Astrocyte of the spinal cord (primary cell): ENCODE results near the gene NRM.
"Not testable (repeated sequence)": the region's sequence is repeated elsewhere in the genome, so short reads cannot be mapped to it uniquely, and the experiment has no call there.

Experiments
- DNase-seq: peaks from one replicate; pipeline ENCODE4 v3.0.0; 2011; ENCODE audit warnings: low read depth, low spot score
- H3K4me3 ChIP-seq: 2 replicates; pipeline ENCODE4 v1.5.1; 2011; ENCODE audit warnings: low read depth, mild to moderate bottlenecking, low read length, moderate library complexity
- in situ Hi-C: cut with HindIII; loops from 2 replicates; pipeline ENCODE4 v1.10.0; 2017; ENCODE audit warnings: low sequenced_read_pairs
- TF ChIP-seq, protein P1 (sequence below): IDR thresholded peaks from 2 replicates; pipeline ENCODE4 v1.5.1; 2012; ENCODE audit warnings: low read depth, mild to moderate bottlenecking, low read length, inconsistent platforms

The NRM gene

DNA sequence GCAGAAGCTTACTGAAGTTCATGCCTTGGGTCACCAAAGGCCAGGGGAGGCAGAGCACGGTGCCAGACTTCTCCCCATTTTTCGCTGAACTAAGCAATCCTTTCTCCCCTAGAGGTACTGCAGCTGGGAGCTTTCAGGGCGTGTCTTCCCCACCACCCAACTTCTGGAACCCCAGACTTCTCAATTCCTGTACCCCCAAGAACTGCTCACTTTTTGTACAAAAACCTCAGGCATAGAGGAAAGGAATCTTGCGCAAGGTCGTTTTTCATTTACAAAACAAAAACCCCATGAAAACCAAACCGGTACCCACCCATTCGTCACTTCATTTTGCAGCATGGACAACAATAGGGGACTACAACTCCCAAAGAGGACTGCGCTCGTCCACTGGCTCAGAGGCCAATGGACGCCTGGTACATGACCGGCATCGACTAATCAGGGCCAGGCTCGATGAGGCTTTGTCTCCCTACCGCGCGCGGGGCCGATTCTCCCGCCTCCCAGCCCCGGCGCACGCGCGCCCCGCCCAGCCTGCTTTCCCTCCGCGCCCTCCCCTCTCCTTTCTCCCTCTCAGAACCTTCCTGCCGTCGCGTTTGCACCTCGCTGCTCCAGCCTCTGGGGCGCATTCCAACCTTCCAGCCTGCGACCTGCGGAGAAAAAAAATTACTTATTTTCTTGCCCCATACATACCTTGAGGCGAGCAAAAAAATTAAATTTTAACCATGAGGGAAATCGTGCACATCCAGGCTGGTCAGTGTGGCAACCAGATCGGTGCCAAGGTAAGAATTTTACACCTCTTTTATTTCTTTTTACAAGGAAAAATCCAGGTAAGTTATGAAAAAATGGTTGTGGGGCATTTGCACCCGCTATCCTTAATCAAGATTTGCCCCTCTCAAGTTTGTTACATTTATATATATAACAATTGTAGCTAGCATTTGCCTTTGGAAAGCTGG is 29.3 kb upstream of the NRM start, which contains the start of gene TUBB:
Gene TUBB, plus strand, starts transcription at position 562 of the 947 bp plus-strand sequence. Its CDS starts 155 bp downstream, at position 717.
- peak within 1 kb of the TSS; percentile 99 for H3K4me3 ChIP-seq
- in situ Hi-C loops, result no loop called here
- DNase-seq, result peak; percentile 99
- TF ChIP-seq, protein P1, sequence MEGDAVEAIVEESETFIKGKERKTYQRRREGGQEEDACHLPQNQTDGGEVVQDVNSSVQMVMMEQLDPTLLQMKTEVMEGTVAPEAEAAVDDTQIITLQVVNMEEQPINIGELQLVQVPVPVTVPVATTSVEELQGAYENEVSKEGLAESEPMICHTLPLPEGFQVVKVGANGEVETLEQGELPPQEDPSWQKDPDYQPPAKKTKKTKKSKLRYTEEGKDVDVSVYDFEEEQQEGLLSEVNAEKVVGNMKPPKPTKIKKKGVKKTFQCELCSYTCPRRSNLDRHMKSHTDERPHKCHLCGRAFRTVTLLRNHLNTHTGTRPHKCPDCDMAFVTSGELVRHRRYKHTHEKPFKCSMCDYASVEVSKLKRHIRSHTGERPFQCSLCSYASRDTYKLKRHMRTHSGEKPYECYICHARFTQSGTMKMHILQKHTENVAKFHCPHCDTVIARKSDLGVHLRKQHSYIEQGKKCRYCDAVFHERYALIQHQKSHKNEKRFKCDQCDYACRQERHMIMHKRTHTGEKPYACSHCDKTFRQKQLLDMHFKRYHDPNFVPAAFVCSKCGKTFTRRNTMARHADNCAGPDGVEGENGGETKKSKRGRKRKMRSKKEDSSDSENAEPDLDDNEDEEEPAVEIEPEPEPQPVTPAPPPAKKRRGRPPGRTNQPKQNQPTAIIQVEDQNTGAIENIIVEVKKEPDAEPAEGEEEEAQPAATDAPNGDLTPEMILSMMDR, result peak; percentile 1

DNA sequence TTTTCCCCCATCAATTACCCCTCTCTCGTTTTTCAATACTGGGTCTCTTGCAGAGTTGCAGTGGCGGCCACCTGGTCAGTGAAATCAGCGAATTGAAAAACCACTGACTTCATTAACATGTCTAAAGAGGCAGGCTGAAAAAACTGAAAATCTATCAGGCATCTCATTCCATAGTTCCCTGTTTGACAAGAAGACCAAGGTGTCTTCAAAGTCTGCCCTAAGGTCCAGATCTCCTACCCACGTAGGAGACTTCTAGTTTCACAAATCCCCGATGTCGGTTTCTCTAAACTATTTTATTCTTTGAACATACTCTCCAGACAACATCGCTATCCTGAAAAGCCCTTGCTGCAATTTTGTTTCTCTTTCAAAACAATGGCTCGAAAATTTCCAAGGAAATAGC is 28.6 kb upstream of the NRM start:
- in situ Hi-C loops, result no loop called here
- TF ChIP-seq, protein P1, result no peak
- H3K4me3 ChIP-seq, result peak overlapping the region; percentile 99
- DNase-seq, result no peak

DNA sequence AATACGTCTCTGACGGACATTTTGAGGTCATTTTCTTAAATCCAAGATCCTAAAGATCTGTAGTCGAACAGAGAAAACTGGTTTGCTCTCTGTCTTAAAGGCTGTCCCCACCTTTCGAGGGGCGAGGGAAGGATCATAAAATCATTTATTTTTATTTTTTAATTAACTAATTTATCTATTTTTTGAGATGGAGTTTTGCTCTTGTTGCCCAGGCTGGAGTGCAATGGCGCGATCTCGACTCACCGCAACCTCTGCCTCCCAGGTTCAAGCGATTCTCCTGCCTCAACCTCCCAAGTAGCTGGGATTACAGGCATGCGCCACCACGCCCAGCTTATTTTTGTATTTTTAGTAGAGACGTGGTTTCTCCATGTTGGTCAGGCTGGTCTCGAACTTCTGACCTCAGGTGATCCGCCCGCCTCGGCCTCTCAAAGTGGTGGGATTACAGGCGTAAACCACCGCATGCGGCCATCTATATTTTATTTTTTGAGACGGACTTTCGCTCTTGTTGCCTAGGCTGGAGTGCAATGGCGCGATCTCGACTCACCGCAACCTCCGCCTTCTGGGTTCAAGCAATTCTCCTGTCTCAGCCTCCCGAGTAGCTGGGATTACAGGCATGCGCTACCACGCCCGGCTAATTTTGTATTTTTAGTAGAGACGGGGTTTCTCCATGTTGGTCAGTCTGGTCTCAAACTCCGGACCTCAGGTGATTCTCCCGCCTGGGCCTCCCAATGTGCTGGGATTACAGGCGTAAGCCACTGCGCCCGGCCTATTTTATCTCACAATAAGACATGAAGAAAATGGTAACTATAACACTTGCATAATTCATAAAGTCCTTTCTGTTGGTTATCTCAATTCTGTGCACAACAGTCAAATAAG is 27.3 kb upstream of the NRM start:
- H3K4me3 ChIP-seq, result peak overlapping the region; percentile 37
- in situ Hi-C loops, DNase-seq: not testable (repeated sequence)

DNA sequence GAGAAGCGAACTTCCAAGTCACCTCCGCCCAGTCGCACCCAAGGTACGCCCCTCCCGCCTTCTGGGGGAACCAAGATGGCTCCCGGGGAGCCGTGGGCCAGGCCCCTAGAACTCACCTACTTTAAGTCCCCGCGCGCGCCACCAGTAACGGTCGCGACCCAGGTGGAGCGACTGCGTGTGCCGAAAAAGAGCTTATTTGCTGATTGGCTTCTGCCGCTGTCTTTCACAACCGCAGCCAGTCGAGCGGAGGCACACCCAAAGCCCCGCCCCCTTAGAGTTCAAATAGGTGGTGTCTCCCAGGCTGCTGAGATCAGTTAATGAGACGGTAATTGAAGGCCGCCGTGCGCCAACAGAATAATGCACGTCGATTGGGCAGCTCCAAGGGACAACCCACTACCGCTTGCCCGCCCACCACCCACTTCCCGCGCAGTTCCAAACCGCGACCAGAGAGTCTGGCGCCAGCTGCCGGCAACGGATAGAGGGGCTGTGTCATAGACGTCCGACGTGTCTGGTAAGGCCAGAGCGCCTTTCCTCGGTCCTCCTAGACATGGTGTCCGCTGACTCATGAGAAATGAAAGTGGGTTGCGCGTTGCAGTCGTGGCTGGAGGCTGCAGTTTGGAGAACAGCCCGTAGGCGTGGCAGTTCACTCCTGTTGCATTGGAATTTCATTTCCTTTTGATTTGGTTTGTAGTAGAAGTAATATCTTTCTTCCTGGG is 26.5 kb upstream of the NRM start, which contains the start of gene MDC1:
Gene MDC1, minus strand, starts transcription at position 153 of the 716 bp plus-strand sequence. CDS start 2,106 bp downstream, outside the sequence.
- peak within 1 kb of the TSS; percentile 78 for H3K4me3 ChIP-seq
- TF ChIP-seq, protein P1, result peak; percentile 29
- in situ Hi-C loops, result no loop called here
- DNase-seq, result peak; percentile 100

DNA sequence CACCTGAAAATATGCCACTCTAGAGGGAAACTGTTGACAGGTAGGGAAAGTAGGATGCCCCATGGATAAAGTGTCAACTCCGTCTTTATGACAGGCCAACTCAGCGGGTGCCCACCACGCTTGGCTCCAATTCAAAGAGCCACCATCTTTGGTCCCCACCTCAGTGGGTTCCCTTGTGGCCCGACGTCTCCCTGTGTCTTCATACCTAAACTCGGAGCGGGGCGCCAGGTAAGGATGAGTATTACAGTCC is 26.0 kb upstream of the NRM start:
- no peak for DNase-seq
- TF ChIP-seq, protein P1, result no peak
- in situ Hi-C loops, result no loop called here
- H3K4me3 ChIP-seq, result peak overlapping the region; percentile 78

DNA sequence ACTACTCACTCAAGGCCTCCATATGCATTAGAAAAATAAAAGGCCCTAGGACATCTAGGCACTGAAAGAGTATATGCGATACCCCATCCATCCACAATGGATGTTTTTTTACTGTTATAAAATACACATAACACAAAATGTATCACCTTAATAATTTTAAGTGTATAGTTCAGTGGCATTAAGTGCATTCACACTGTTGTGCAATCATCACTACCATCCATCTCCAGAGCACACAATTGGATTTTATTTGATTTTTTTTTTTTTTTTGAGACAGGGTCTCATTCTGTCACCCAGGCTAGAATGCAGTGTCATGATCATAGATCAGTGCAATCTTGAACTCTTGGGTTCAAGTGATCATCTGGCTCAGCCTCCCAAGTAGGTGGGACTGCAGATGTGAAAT is 23.5 kb upstream of the NRM start:
- H3K4me3 ChIP-seq, result no peak overlapping the region
- DNase-seq, result no peak
- TF ChIP-seq, protein P1, result no peak
- in situ Hi-C loops, result no loop called here
